ENCODE data around the gene NR2C2.

Gene NR2C2

DNA sequence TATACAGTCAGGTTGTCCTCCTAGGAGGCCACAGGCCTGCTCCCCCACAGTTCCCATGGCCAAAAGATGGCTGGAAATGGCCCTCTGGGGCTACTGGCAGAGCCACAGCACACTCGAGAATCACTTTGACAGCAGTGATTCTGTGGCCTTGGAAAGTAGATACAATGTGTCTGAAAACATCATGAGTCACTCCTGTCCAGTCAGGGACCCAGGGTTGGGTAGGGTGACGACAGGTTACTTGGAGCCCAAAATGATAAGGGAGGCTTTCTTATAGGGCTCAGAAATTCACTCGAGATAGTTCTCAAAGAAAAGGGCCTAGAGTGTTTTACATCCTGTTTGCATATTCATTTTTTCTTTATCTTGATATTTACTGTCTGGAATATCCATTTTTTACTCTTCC, 93.5 kb downstream of the NR2C2 start:
- no peak overlapping the region for H3K27ac ChIP-seq
- no peak overlapping the region for H3K9ac ChIP-seq
- no peaks in the 10 kb centered on the region; the same call in 1 of the 2 replicates for H3K36me3 ChIP-seq (ENCODE audit: insufficient read depth)
- no peaks in the 10 kb centered on the region for H4K20me1 ChIP-seq (ENCODE audit: insufficient read depth)
- H3K4me1 ChIP-seq (ENCODE audit: low read depth, poor library complexity, severe bottlenecking): peaks cover 16% of the 10 kb centered on the region
- H3K79me2 ChIP-seq (ENCODE audit: insufficient read depth, low read depth): no peaks in the 10 kb centered on the region
- no peaks in the 10 kb centered on the region for H3K27me3 ChIP-seq (ENCODE audit: insufficient read depth, low read depth)
- H3K4me3 ChIP-seq (IDR thresholded peaks at IDR 0.05; ENCODE audit: insufficient read depth, low read depth, low read length): no peak overlapping the region
- TF ChIP-seq, protein P1, sequence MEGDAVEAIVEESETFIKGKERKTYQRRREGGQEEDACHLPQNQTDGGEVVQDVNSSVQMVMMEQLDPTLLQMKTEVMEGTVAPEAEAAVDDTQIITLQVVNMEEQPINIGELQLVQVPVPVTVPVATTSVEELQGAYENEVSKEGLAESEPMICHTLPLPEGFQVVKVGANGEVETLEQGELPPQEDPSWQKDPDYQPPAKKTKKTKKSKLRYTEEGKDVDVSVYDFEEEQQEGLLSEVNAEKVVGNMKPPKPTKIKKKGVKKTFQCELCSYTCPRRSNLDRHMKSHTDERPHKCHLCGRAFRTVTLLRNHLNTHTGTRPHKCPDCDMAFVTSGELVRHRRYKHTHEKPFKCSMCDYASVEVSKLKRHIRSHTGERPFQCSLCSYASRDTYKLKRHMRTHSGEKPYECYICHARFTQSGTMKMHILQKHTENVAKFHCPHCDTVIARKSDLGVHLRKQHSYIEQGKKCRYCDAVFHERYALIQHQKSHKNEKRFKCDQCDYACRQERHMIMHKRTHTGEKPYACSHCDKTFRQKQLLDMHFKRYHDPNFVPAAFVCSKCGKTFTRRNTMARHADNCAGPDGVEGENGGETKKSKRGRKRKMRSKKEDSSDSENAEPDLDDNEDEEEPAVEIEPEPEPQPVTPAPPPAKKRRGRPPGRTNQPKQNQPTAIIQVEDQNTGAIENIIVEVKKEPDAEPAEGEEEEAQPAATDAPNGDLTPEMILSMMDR (conservative IDR thresholded peaks at IDR 0.05; ENCODE audit: low read depth, low read length): no peak
- no peak overlapping the region for H3K4me2 ChIP-seq
- H2AFZ ChIP-seq (ENCODE audit: low read depth): no peak overlapping the region

DNA sequence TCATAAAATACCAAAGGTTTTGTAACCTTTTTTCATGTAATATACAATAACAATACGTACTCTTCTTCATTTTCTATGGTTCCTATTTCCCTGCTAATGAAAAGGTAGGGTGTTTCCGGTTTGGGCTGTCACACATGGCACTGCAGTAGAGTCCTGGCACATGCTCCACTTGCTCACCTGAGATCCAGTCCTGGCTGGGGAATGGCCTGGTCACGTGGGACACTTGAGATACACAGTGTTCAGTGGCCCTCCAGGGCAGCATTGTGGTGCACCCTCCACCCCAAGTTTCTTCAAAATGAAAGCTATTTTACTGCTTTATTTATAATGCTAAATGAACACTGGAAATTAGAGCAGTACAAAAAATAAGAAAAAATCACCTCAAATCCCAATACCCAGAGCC, 94.6 kb downstream of the NR2C2 start:
- no peaks in the 10 kb centered on the region for H3K79me2 ChIP-seq (ENCODE audit: insufficient read depth, low read depth)
- H3K4me3 ChIP-seq (IDR thresholded peaks at IDR 0.05; ENCODE audit: insufficient read depth, low read depth, low read length): no peak overlapping the region
- H4K20me1 ChIP-seq (ENCODE audit: insufficient read depth): no peaks in the 10 kb centered on the region
- peaks cover 27% of the 10 kb centered on the region for H3K4me1 ChIP-seq (ENCODE audit: low read depth, poor library complexity, severe bottlenecking)
- H3K9ac ChIP-seq: no peak overlapping the region
- H3K36me3 ChIP-seq (ENCODE audit: insufficient read depth): no peaks in the 10 kb centered on the region; the same call in 1 of the 2 replicates
- H3K27me3 ChIP-seq (ENCODE audit: insufficient read depth, low read depth): no peaks in the 10 kb centered on the region
- H3K4me2 ChIP-seq: no peak overlapping the region
- TF ChIP-seq, protein P1 (conservative IDR thresholded peaks at IDR 0.05; ENCODE audit: low read depth, low read length): no peak
- H3K27ac ChIP-seq: no peak overlapping the region
- no peak overlapping the region for H2AFZ ChIP-seq (ENCODE audit: low read depth)

DNA sequence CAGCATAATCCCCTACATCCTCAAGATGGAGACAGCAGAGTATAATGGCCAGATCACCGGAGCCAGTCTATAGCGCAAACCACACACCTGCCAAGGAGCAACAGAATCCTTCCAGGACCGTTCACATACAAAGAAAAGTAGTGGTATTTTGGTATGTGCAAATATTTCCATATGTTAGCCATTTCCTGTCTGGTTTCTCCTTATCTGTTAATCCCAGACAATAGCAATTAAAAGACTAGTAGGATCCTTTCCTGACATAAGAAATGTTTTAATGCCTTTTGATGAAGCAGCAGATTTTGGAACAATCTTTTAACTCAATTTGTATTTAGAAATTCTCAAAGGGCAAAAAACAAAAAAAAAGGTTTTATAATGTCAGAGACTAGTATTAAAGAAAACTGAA, 95.6 kb downstream of the NR2C2 start:
- H3K4me2 ChIP-seq: no peak overlapping the region
- H3K36me3 ChIP-seq (ENCODE audit: insufficient read depth): no peaks in the 10 kb centered on the region; the same call in 1 of the 2 replicates
- no peak overlapping the region for H3K9ac ChIP-seq
- TF ChIP-seq, protein P1 (conservative IDR thresholded peaks at IDR 0.05; ENCODE audit: low read depth, low read length): no peak
- H3K79me2 ChIP-seq (ENCODE audit: insufficient read depth, low read depth): no peaks in the 10 kb centered on the region
- no peaks in the 10 kb centered on the region for H3K27me3 ChIP-seq (ENCODE audit: insufficient read depth, low read depth)
- H2AFZ ChIP-seq (ENCODE audit: low read depth): no peak overlapping the region
- no peak overlapping the region for H3K27ac ChIP-seq
- H3K4me1 ChIP-seq (ENCODE audit: low read depth, poor library complexity, severe bottlenecking): peaks cover 34% of the 10 kb centered on the region
- H4K20me1 ChIP-seq (ENCODE audit: insufficient read depth): no peaks in the 10 kb centered on the region
- no peak overlapping the region for H3K4me3 ChIP-seq (IDR thresholded peaks at IDR 0.05; ENCODE audit: insufficient read depth, low read depth, low read length)

DNA sequence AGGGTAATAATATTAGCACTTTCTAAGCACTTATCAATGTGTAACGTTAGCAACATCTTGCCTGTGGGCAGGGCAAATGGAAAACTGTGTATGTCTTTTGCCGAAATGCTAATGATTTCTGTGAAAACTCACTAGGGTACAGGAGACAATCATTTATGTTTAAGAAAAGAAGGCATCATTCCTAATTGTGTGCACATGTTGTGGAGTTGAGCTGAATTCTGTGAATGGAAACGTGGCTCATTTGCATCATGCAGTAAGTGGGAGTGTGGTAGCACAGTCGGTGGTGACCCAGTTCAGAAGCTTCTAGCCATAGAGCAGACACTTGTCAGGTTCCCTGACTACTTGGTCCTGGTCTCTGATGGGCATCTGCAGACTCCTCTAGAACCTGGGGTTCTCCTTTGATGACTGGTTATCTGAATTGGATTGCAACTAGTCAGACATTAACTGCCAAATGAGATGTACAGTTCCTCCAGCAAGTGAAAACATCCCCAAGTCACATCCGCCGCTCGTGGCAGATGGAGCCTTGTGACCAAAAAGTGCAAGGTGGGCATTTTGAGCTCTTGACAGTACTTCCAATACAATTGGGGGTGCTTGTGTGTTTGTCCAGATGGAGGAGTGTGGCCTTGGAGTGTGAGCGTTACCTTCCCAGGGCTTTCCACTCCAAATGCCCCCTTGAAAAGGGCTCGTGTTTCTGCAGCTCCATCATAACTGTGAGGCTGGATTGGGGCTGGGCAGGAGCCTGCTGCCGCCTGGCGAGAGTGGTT, 96.2 kb downstream of the NR2C2 start:
- Histone ChIP-seq H3K9ac (no peak overlapping the region), H4K20me1 (ENCODE audit: insufficient read depth) (no peaks in the 10 kb centered on the region), H3K27me3 (ENCODE audit: insufficient read depth, low read depth) (no peaks in the 10 kb centered on the region), H3K4me3 (IDR thresholded peaks at IDR 0.05; ENCODE audit: insufficient read depth, low read depth, low read length) (no peak overlapping the region), H3K4me2 (no peak overlapping the region), H3K36me3 (ENCODE audit: insufficient read depth) (no peaks in the 10 kb centered on the region; the same call in 1 of the 2 replicates), H3K79me2 (ENCODE audit: insufficient read depth, low read depth) (no peaks in the 10 kb centered on the region), H2AFZ (ENCODE audit: low read depth) (no peak overlapping the region), H3K4me1 (ENCODE audit: low read depth, poor library complexity, severe bottlenecking) (peaks cover 34% of the 10 kb centered on the region), H3K27ac (no peak overlapping the region)
- TF ChIP-seq, protein P1 (conservative IDR thresholded peaks at IDR 0.05; ENCODE audit: low read depth, low read length): no peak
